Stomach (tissue), 9 donors: ENCODE measurements around the gene NELFB. TPM values are rescaled to one million over a fixed set of nuclear protein-coding genes. Genes with fewer than 3 reads are reported as not detected.

ENCODE experiments used
- DNase-seq, 2 donors: peaks; one replicate each; pipeline versions ENCODE4 v3.0.0 to v3.0.0-alpha.2; 2013 to 2019
- H3K27ac ChIP-seq, 5 donors: fragments of 200-600 bp in 4 of 5; sonication (generic) in 4 of 5; one replicate each; pipeline ENCODE4 v1.5.1; 2013 to 2019; ENCODE audit warnings: mild to moderate bottlenecking in 1 of 5, moderate library complexity in 1 of 5
- H3K27me3 ChIP-seq, 3 donors: fragments of 200-600 bp; sonication (generic); one replicate each; pipeline ENCODE4 v1.5.1; 2017 to 2019; ENCODE audit warnings: mixed run types in 1 of 3
- H3K36me3 ChIP-seq, 4 donors: fragments of 200-600 bp; sonication (generic); 1 replicate in 3 of 4; 2 replicates in 1 of 4; pipeline ENCODE4 v1.5.1; 2016 to 2019
- H3K4me1 ChIP-seq, 4 donors: fragments of 200-600 bp; sonication (generic); one replicate each; pipeline ENCODE4 v1.5.1; 2016 to 2019
- H3K4me3 ChIP-seq, 4 donors: fragments of 200-600 bp; sonication (generic) in 3 of 4; one replicate each; pipeline ENCODE4 v1.5.1; 2016 to 2019; ENCODE audit warnings: mild to moderate bottlenecking in 1 of 4
- H3K9me3 ChIP-seq, 4 donors: fragments of 200-600 bp; sonication (generic); one replicate each; pipeline ENCODE4 v1.5.1; 2016 to 2019
- EP300 ChIP-seq: sonication (generic); formaldehyde crosslinking; IDR thresholded peaks from one replicate; pipeline ENCODE4 v1.6.1; 2017; ENCODE audit warnings: antibody characterized with exemption
- POLR2A ChIP-seq, 4 donors: fragments of 450-650 bp; IDR thresholded peaks; one replicate each; pipeline ENCODE4 v1.6.1; 2016; ENCODE audit warnings: antibody characterized with exemption in 4 of 4, control low read depth in 2 of 4, mild to moderate bottlenecking in 1 of 4, moderate library complexity in 1 of 4
- POLR2AphosphoS5 ChIP-seq, 3 donors: sonication (generic); formaldehyde crosslinking; IDR thresholded peaks; one replicate each; pipeline ENCODE4 v1.6.1; 2016; ENCODE audit warnings: antibody characterized with exemption in 3 of 3
- WGBS, 5 donors: extraction: QIAGEN DNeasy Blood & Tissue Kit in 3 of 5; methylation state at CpG; one replicate each; pipeline versions ENCODE4 v1.1.5 to v1.1.7; 2013 to 2018; 5-methylcytosine and 5-hydroxymethylcytosine counted together
- intact Hi-C: fragments of 100-400 bp; cut with DNase I; formaldehyde crosslinking; loops from one replicate; pipeline ENCODE4 v1.15.1; 2023; ENCODE audit warnings: low total_unique reads
- polyA plus RNA-seq, 3 donors: library from polyadenylated mRNA; stranded (reverse); fragments of 200-250 nt; gene quantifications; one replicate each; pipeline ENCODE4 v1.2.3, GENCODE V29; 2013
- total RNA-seq, 5 donors: library from RNA; depleted of rRNA; stranded (reverse); fragments of >200 nt; gene quantifications; one replicate each; pipeline versions ENCODE4 v1.1.0 to v1.2.3, GENCODE V29; 2014 to 2016
- TF ChIP-seq, protein P1 (sequence below), 7 experiments: fragments of 450-650 bp in 4 of 7; fragments of 200-600 bp in 3 of 7; sonication (generic) in 3 of 7; IDR thresholded peaks; one replicate each; pipeline ENCODE4 v1.5.1; 2016 to 2019; ENCODE audit warnings: antibody characterized with exemption in 7 of 7, control low read depth in 2 of 7, mild to moderate bottlenecking in 1 of 7
- donor health status: healthy with polysubstance abuse.
- donor health status: Bipolar disorder and iron deficiency.
- donor health status: healthy.

The NELFB gene
- total and polyA plus RNA-seq, 8 donors: 11.2 to 134 (median 36.1) TPM

DNA sequence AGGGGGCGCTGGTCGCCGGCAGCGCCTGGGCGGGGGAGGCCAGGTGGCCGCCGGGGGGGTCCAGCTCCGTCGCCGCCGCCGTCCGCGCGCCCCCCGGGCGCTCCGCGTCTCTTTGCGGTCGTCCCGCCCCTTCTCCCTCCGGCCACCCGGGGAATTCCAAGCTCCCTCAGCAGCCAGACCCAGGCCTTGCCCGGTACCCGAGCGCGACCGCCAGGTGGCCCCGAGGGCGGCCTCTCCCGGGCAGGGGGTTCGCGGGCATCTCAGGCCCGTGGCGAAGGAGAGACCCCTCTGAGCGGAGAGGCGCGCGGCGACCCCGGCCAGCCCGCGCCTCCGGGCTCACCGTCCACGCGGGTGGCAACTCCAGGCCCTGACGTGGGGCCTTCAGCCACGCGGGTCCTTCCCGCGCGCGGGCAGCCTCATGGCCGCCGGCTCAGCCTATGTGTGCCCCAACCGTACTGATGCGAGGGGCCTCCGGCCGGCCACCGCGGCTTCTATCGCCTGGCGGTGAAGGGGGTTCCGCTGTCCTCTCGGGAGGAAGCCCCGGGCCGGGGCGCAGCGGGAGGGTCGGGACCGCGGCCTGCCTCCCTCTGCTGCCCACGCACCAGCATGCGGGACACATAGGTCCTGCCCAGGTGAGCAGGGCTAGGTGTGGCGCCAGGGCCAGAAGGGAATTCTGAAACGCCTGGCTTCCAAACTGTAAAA lies 47.5 kb downstream of the NELFB start:
- H3K27me3 ChIP-seq: peaks cover 7 to 94% (median 45%) of the 10 kb centered on the region in 3 donors
- TF ChIP-seq, protein P1, sequence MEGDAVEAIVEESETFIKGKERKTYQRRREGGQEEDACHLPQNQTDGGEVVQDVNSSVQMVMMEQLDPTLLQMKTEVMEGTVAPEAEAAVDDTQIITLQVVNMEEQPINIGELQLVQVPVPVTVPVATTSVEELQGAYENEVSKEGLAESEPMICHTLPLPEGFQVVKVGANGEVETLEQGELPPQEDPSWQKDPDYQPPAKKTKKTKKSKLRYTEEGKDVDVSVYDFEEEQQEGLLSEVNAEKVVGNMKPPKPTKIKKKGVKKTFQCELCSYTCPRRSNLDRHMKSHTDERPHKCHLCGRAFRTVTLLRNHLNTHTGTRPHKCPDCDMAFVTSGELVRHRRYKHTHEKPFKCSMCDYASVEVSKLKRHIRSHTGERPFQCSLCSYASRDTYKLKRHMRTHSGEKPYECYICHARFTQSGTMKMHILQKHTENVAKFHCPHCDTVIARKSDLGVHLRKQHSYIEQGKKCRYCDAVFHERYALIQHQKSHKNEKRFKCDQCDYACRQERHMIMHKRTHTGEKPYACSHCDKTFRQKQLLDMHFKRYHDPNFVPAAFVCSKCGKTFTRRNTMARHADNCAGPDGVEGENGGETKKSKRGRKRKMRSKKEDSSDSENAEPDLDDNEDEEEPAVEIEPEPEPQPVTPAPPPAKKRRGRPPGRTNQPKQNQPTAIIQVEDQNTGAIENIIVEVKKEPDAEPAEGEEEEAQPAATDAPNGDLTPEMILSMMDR (IDR thresholded peaks at IDR 0.05): peak in 4 of 7 experiments; percentile 9 to 71 (median 52)
- TF ChIP-seq POLR2AphosphoS5 (IDR thresholded peaks at IDR 0.05): no peak
- no peak for TF ChIP-seq POLR2A (IDR thresholded peaks at IDR 0.05)
- TF ChIP-seq EP300: no peak
- no peak for DNase-seq
- WGBS, 5 donors: 4 to 15% (median 10%) methylated on average over 31 to 78 of the region's 78 CpGs
- peak overlapping the region; percentile 43 to 53 (median 45) for H3K4me3 ChIP-seq
- peak overlapping the region; percentile 69 to 85 (median 78) for H3K27ac ChIP-seq
- no peaks in the 10 kb centered on the region for H3K36me3 ChIP-seq
- peaks cover 67 to 93% (median 86%) of the 10 kb centered on the region in 4 donors for H3K4me1 ChIP-seq
- intact Hi-C loops: loop anchor here (10.0 kb wide), 1 partner anchor 102 kb away; no protein-coding TSS in a partner anchor
- H3K9me3 ChIP-seq: no peaks in the 10 kb centered on the region

DNA sequence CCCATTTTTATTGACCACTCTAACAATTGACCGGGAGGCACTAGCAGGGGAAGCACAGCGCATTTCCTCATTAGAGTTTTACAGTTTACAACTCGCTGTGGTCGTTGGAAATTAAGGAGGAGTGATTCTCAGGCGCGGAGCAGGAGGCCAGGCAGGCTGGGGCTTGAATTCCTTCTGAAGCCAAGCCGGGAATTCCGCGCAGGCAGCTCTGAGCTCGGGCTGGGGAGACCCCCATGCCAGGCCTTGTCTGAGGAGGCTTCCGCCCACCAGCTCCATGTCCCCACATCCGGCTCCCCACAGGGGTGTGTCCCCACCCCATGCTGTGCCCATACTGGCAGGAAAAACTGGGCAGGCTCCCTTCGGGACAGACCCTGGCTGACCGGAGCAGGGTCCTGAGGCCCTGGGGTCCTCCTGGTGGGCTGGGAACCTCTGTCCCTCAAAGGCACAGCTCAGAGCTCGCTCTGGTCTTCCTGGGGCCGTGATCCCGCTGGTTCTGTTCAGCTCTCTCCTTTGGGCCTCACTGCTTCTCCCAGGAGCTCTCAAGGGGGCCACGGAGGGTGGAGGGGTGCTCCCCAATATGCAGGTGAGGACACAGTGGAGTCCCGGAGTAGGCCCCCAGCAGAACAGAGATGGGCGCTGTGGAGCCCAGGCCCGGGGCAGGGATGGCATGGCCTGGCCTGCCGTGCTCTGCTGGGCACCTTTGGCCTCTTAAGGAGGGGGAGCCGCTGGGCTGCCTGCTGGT lies 48.2 kb downstream of the NELFB start:
- intact Hi-C loops: loop anchor here (10.0 kb wide), 1 partner anchor 101 kb away; no protein-coding TSS in a partner anchor
- H3K9me3 ChIP-seq: no peaks in the 10 kb centered on the region
- peaks cover 64 to 91% (median 82%) of the 10 kb centered on the region in 4 donors for H3K4me1 ChIP-seq
- TF ChIP-seq POLR2AphosphoS5 (IDR thresholded peaks at IDR 0.05) (no peak), EP300 (no peak), POLR2A (IDR thresholded peaks at IDR 0.05) (no peak)
- TF ChIP-seq, protein P1 (IDR thresholded peaks at IDR 0.05): no peak
- H3K4me3 ChIP-seq: peak overlapping the region in 1 of 4 donors; percentile 43
- 60 to 77% (median 72%) methylated on average over 18 to 23 of the region's 23 CpGs for WGBS, 5 donors
- no peaks in the 10 kb centered on the region for H3K36me3 ChIP-seq
- H3K27ac ChIP-seq: peak overlapping the region in 4 of 5 donors; percentile 69 to 85 (median 79)
- H3K27me3 ChIP-seq: peaks cover 3 to 94% (median 48%) of the 10 kb centered on the region in 3 donors
- DNase-seq: peak in 1 of 2 donors; percentile 74

DNA sequence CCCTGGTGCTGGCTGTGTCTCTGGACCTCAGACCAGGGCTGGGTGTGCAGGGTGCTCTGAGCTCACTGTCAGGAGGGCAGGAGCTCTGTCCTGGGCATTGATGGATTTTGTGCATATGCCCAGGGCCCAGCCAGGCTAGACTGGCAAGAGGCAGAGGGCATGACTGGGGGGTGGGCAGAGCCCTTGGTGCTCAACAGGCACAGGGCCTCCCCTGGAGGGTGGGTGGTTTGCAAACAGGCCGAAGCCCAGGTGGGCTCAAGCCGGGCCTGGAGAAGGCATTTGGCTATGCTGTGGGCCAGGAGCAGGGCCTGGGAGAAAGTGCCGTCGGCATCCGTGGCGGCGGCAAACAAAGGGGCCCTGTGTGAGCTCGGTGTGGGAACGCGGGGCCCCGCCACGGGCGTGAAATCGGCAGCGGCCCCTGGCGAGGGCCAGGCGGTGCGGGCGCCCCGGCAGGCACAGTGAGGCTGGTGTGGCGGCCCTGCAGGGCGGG lies 48.8 kb downstream of the NELFB start:
- TF ChIP-seq POLR2A (IDR thresholded peaks at IDR 0.05): no peak
- no peak for TF ChIP-seq EP300
- no peak for TF ChIP-seq POLR2AphosphoS5 (IDR thresholded peaks at IDR 0.05)
- TF ChIP-seq, protein P1 (IDR thresholded peaks at IDR 0.05): no peak
- H3K27me3 ChIP-seq: peaks cover 0 to 90% (median 43%) of the 10 kb centered on the region in 3 donors
- peak in 1 of 2 donors; percentile 46 for DNase-seq
- H3K4me3 ChIP-seq: no peak overlapping the region
- H3K9me3 ChIP-seq: no peaks in the 10 kb centered on the region
- intact Hi-C loops: loop anchor here (10.0 kb wide), 1 partner anchor 101 kb away; no protein-coding TSS in a partner anchor
- 78 to 91% (median 85%) methylated on average over 7 to 22 of the region's 22 CpGs for WGBS, 5 donors
- H3K27ac ChIP-seq: peak overlapping the region in 1 of 5 donors; percentile 82
- H3K36me3 ChIP-seq: no peaks in the 10 kb centered on the region
- H3K4me1 ChIP-seq: peaks cover 63 to 85% (median 76%) of the 10 kb centered on the region in 4 donors
